ENCODE data around the gene COL5A1.
A peak's percentile ranks its signal among the peaks of the same experiment; 100 is the strongest.

COL5A1 gene

GRCh38 chr9:134688661-134689320, 47.2 kb downstream of the COL5A1 start:
- no peak for DNase-seq (ENCODE audit: low read depth)
- TF ChIP-seq CTCF (conservative IDR thresholded peaks at IDR 0.05; ENCODE audit: low read depth, low read length): no peak
- H3K4me3 ChIP-seq (ENCODE audit: low read length): no peak overlapping the region

GRCh38 chr9:134689321-134690181, 47.9 kb downstream of the COL5A1 start:
- peak; percentile 78 for TF ChIP-seq CTCF (conservative IDR thresholded peaks at IDR 0.05; ENCODE audit: low read depth, low read length)
- no peak for DNase-seq (ENCODE audit: low read depth)

DNA sequence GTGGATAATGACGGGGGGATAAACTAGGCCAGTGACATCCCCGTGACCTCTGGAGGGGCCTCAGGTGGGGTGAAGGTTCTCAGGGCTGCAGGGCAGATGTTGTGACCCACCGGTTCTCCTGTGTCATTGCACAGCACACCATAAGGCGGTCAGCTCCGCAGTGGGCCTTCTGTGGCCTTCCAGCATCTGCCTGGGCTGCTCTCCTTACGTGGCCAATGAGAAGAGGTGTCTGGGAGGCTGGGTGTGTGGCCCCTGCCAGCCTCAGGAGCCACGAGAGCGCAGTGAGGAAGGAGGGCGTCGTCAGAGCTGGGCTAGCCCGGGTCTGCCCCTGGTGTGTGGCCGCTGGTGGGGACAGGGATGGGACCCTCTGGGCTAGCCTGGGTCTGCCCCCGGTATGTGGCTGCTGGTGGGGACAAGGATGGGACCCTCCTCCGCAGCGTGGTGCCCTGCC, 48.7 kb downstream of the COL5A1 start:
- no peak overlapping the region for H3K4me3 ChIP-seq (ENCODE audit: low read length)
- no peak for TF ChIP-seq CTCF (conservative IDR thresholded peaks at IDR 0.05; ENCODE audit: low read depth, low read length)
- no peak for DNase-seq (ENCODE audit: low read depth)

More at GRCh38 chr9:134689321-134690181, 47.9 kb downstream of the COL5A1 start:
- no peak overlapping the region for H3K4me3 ChIP-seq (ENCODE audit: low read length)

DNA sequence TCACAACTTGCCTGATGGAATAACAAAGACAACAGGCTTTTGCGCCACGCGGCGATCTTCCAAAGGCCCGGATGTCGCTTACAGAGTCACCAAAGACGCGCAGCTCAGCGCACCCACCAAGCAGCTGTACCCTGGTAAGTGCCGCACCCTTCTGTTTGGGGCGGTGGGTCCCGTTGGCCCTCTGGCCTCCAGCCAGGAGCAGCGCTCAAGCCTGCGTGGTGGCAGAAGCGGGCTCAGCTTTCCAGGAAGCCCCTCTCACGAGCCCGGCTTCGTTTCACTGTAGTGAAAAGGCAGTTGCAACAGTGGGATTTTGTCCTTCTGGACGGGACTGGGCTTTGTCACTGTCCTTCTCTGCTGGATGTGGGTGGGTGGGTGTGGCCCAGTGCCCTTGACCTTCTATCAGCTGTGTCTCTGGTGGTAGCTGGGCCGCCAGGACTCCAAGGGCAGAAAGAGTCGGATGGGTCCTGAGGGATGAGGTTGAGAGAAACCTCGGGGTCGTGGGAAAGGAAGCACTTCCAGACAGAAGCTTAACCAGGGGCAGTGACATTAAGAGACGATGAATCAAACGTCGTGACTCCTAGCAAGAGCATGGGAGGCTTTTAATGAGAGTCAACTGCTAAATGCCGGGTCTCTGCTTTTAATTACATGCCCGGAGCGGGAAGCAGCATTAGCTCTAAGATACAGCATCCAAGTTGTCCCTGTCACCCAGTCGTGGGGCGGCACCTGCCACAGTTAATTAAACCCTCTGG, 49.5 kb downstream of the COL5A1 start:
- H3K4me3 ChIP-seq (ENCODE audit: low read length): no peak overlapping the region
- DNase-seq (ENCODE audit: low read depth): no peak
- no peak for TF ChIP-seq CTCF (conservative IDR thresholded peaks at IDR 0.05; ENCODE audit: low read depth, low read length)

GRCh38 chr9:134691695-134692572, 50.3 kb downstream of the COL5A1 start:
- DNase-seq (ENCODE audit: low read depth): no peak
- TF ChIP-seq CTCF (conservative IDR thresholded peaks at IDR 0.05; ENCODE audit: low read depth, low read length): no peak
- H3K4me3 ChIP-seq (ENCODE audit: low read length): no peak overlapping the region

- DNase-seq (ENCODE audit: low read depth): no peak
- no peak for TF ChIP-seq CTCF (conservative IDR thresholded peaks at IDR 0.05; ENCODE audit: low read depth, low read length)
These were observed 50.9 kb downstream of the COL5A1 start for GRCh38 chr9:134692573-134692860.

More at GRCh38 chr9:134692573-134692860, 50.9 kb downstream of the COL5A1 start:
- no peak overlapping the region for H3K4me3 ChIP-seq (ENCODE audit: low read length)
